H9 (cell line): ENCODE measurements around the gene AP3D1. TPM values are rescaled to one million over a fixed set of nuclear protein-coding genes. Genes with fewer than 3 reads are reported as not detected.

Experiments used
- DNase-seq: peaks from one replicate; pipeline ENCODE4 v3.0.0-alpha.2; 2017
- H2AFZ ChIP-seq: one replicate; pipeline ENCODE4 v1.6.1; 2013; ENCODE audit warnings: mild to moderate bottlenecking, low read length, control low read depth, moderate library complexity
- H2AK5ac ChIP-seq: 2 replicates; pipeline ENCODE4 v1.6.1; 2013; ENCODE audit warnings: low read length, control low read depth, mixed read lengths; ENCODE audit not compliant: insufficient read length
- H2BK120ac ChIP-seq: one replicate; pipeline ENCODE4 v1.6.1; 2013; ENCODE audit warnings: low read depth, mild to moderate bottlenecking, low read length, control low read depth, inconsistent platforms; ENCODE audit not compliant: poor library complexity, severe bottlenecking
- H2BK12ac ChIP-seq: 2 replicates; pipeline ENCODE4 v1.6.1; 2013; ENCODE audit warnings: low read length, control low read depth, mixed read lengths, low read depth; ENCODE audit not compliant: insufficient read length
- H2BK15ac ChIP-seq: 2 replicates; pipeline ENCODE4 v1.6.1; 2013; ENCODE audit warnings: low read depth, low read length, control low read depth
- H2BK20ac ChIP-seq: one replicate; pipeline ENCODE4 v1.6.1; 2013; ENCODE audit warnings: low read depth, mild to moderate bottlenecking, low read length, control low read depth, inconsistent platforms; ENCODE audit not compliant: poor library complexity, severe bottlenecking
- H2BK5ac ChIP-seq: 2 replicates; pipeline ENCODE4 v1.6.1; 2013; ENCODE audit warnings: low read length, control low read depth, mixed read lengths; ENCODE audit not compliant: insufficient read length
- H3K14ac ChIP-seq: 2 replicates; pipeline ENCODE4 v1.6.1; 2013; ENCODE audit warnings: low read length, control low read depth; ENCODE audit not compliant: insufficient read depth
- H3K18ac ChIP-seq: 2 replicates; pipeline ENCODE4 v1.6.1; 2013; ENCODE audit warnings: low read depth, mild to moderate bottlenecking, mixed read lengths, low read length, control low read depth; ENCODE audit not compliant: insufficient read length
- H3K23ac ChIP-seq: 2 replicates; pipeline ENCODE4 v1.6.1; 2013; ENCODE audit warnings: low read length, control low read depth, mixed read lengths, low read depth; ENCODE audit not compliant: insufficient read length
- H3K23me2 ChIP-seq: 2 replicates; pipeline ENCODE4 v1.6.1; 2013; ENCODE audit warnings: low read depth, mild to moderate bottlenecking, mixed read lengths, low read length, control low read depth; ENCODE audit not compliant: insufficient read length, poor library complexity, severe bottlenecking
- H3K27ac ChIP-seq: 2 replicates; pipeline ENCODE4 v1.5.1; 2013; ENCODE audit warnings: low read length, control low read depth, mixed read lengths, low read depth; ENCODE audit not compliant: insufficient read length
- H3K27me3 ChIP-seq: 2 replicates; pipeline ENCODE4 v1.6.1; 2013; ENCODE audit warnings: low read length, control low read depth, inconsistent platforms; ENCODE audit not compliant: insufficient read depth
- H3K4ac ChIP-seq: 2 replicates; pipeline ENCODE4 v1.6.1; 2013; ENCODE audit warnings: low read depth, mild to moderate bottlenecking, control low read depth, inconsistent platforms, low read length, moderate library complexity
- H3K4me1 ChIP-seq: 2 replicates; pipeline ENCODE4 v1.6.1; 2013; ENCODE audit warnings: low read length, control low read depth, inconsistent platforms; ENCODE audit not compliant: insufficient read depth
- H3K4me2 ChIP-seq: 2 replicates; pipeline ENCODE4 v1.6.1; 2013; ENCODE audit warnings: low read length, control low read depth, mixed read lengths; ENCODE audit not compliant: insufficient read length, insufficient read depth
- H3K56ac ChIP-seq: 2 replicates; pipeline ENCODE4 v1.6.1; 2013; ENCODE audit warnings: low read depth, mild to moderate bottlenecking, mixed read lengths, low read length, control low read depth; ENCODE audit not compliant: insufficient read length
- H3K79me1 ChIP-seq: 2 replicates; pipeline ENCODE4 v1.6.1; 2013; ENCODE audit warnings: low read depth, mild to moderate bottlenecking, moderate library complexity, low read length, control low read depth, inconsistent platforms; ENCODE audit not compliant: insufficient read depth, poor library complexity, severe bottlenecking
- H3K79me2 ChIP-seq: 2 replicates; pipeline ENCODE4 v1.6.1; 2013; ENCODE audit warnings: low read length, control low read depth, inconsistent platforms; ENCODE audit not compliant: insufficient read depth
- H3K9ac ChIP-seq: 2 replicates; pipeline ENCODE4 v1.6.1; 2013; ENCODE audit warnings: low read length, control low read depth, mixed read lengths; ENCODE audit not compliant: insufficient read length; ENCODE audit errors: extremely low read depth
- H3K9me3 ChIP-seq: one replicate; pipeline ENCODE4 v1.6.1; 2013; ENCODE audit warnings: low read depth, low read length, inconsistent platforms; ENCODE audit not compliant: control insufficient read depth
- H3T11ph ChIP-seq: one replicate; pipeline ENCODE4 v1.6.1; 2013; ENCODE audit warnings: mild to moderate bottlenecking, low read length, control low read depth, inconsistent platforms
- H4K20me1 ChIP-seq: one replicate; pipeline ENCODE4 v1.6.1; 2013; ENCODE audit not compliant: control insufficient read depth, insufficient read length, insufficient read depth
- H4K5ac ChIP-seq: 2 replicates; pipeline ENCODE4 v1.6.1; 2013; ENCODE audit warnings: low read depth, mild to moderate bottlenecking, mixed read lengths, low read length, control low read depth; ENCODE audit not compliant: insufficient read length
- H4K8ac ChIP-seq: replicated peaks from 2 replicates; pipeline ENCODE4 v1.6.1; 2013; ENCODE audit warnings: low read length, control low read depth, mixed read lengths, low read depth; ENCODE audit not compliant: insufficient read length
- H4K91ac ChIP-seq: 2 replicates; pipeline ENCODE4 v1.6.1; 2013; ENCODE audit warnings: low read depth, mild to moderate bottlenecking, moderate library complexity, mixed read lengths, low read length, control low read depth; ENCODE audit not compliant: insufficient read length
- H3K27ac Mint-ChIP-seq, 3 experiments: 2 replicates in 2 of 3; 3 replicates in 1 of 3; pipeline ENCODE4 v1.8.0; 2020 to 2021; ENCODE audit warnings: mixed read lengths in 3 of 3, mild to moderate bottlenecking in 1 of 3, moderate library complexity in 1 of 3
- H3K27me3 Mint-ChIP-seq: 2 replicates; pipeline ENCODE4 v1.8.0; 2021; ENCODE audit warnings: low read depth, mild to moderate bottlenecking, moderate library complexity, mixed read lengths
- H3K36me3 Mint-ChIP-seq, 3 experiments: 2 replicates in 2 of 3; 3 replicates in 1 of 3; pipeline ENCODE4 v1.8.0; 2020 to 2021; ENCODE audit warnings: low read depth in 3 of 3, mixed read lengths in 3 of 3; ENCODE audit not compliant: insufficient read depth in 1 of 3
- H3K4me1 Mint-ChIP-seq, 2 experiments: 2 replicates each; pipeline ENCODE4 v1.8.0; 2020; ENCODE audit warnings: mixed read lengths in 2 of 2
- H3K4me3 Mint-ChIP-seq, 2 experiments: 2 replicates in 1 of 2; 3 replicates in 1 of 2; pipeline ENCODE4 v1.8.0; 2020 to 2021; ENCODE audit warnings: mild to moderate bottlenecking in 2 of 2, mixed read lengths in 2 of 2, moderate library complexity in 1 of 2
- H3K9me3 Mint-ChIP-seq, 2 experiments: 2 replicates in 1 of 2; 3 replicates in 1 of 2; pipeline ENCODE4 v1.8.0; 2020; ENCODE audit warnings: mild to moderate bottlenecking in 2 of 2, mixed read lengths in 2 of 2, moderate library complexity in 1 of 2
- CTCF ChIP-seq: fragments of 200-600 bp; sonication (generic); conservative IDR thresholded peaks from 3 replicates; pipeline ENCODE4 v1.8.0; 2021; ENCODE audit warnings: antibody characterized with exemption, mild to moderate bottlenecking
- WGBS: extraction: QIAGEN DNeasy Blood & Tissue Kit; methylation state at CpG from one replicate; pipeline ENCODE4 v1.1.7; 2013; ENCODE audit warnings: missing lambda C conversion rate, low lambda C conversion rate, mixed read lengths; ENCODE audit not compliant: insufficient read length; ENCODE audit errors: extremely low coverage; 5-methylcytosine and 5-hydroxymethylcytosine counted together
- total RNA-seq: library from RNA; stranded (reverse); gene quantifications from 2 replicates; pipeline ENCODE4 v1.2.1, GENCODE V29; 2021

AP3D1 gene
- total RNA-seq, 1 experiment from 2014 or later, result 142 TPM

- H3K23ac ChIP-seq, result no peak overlapping the region
- no peak overlapping the region for H3K27ac ChIP-seq
- no peak overlapping the region for H4K8ac ChIP-seq
- no CpG with 5 or more reads among the region's 24 CpGs for WGBS
- H3K14ac ChIP-seq, result no peak overlapping the region
- DNase-seq, result no peak
- H4K5ac ChIP-seq, result no peak overlapping the region
- Mint-ChIP-seq H3K27me3 (no peaks in the 10 kb centered on the region), H3K4me3 (no peak overlapping the region), H3K4me1 (no peaks in the 10 kb centered on the region), H3K36me3 (peaks cover 23 to 75% (median 64%) of the 10 kb centered on the region in 3 experiments; a peak in 6 of 7 replicates), H3K27ac (no peak overlapping the region), H3K9me3 (no peaks in the 10 kb centered on the region)
- H3K18ac ChIP-seq, result no peak overlapping the region
- H2AFZ ChIP-seq, result no peak overlapping the region
- no peak overlapping the region for H2BK120ac ChIP-seq
- H3K4me2 ChIP-seq, result no peak overlapping the region
- H3K56ac ChIP-seq, result no peak overlapping the region
- H3K23me2 ChIP-seq, result no peaks in the 10 kb centered on the region
- H2BK12ac ChIP-seq, result no peak overlapping the region
- H4K20me1 ChIP-seq, result no peaks in the 10 kb centered on the region
- no peak for TF ChIP-seq CTCF
- no peaks in the 10 kb centered on the region for H3K27me3 ChIP-seq
- H3K79me1 ChIP-seq, result no peaks in the 10 kb centered on the region
- H4K91ac ChIP-seq, result no peak overlapping the region
- H3K79me2 ChIP-seq, result no peaks in the 10 kb centered on the region
- no peak overlapping the region for H2BK20ac ChIP-seq
- H2AK5ac ChIP-seq, result no peak overlapping the region
- H3K4ac ChIP-seq, result no peak overlapping the region
- no peak overlapping the region for H3K9ac ChIP-seq
- H2BK5ac ChIP-seq, result no peak overlapping the region
- H2BK15ac ChIP-seq, result no peak overlapping the region
- no peaks in the 10 kb centered on the region for H3K9me3 ChIP-seq
- no peaks in the 10 kb centered on the region for H3K4me1 ChIP-seq
- H3T11ph ChIP-seq, result no peak overlapping the region
These were observed 24.4 kb downstream of the AP3D1 start for GRCh38 chr19:2126879-2127518.
